K562 (cell line): ENCODE data around the gene GMPR2. TPM values are rescaled to one million over a fixed set of nuclear protein-coding genes. Genes with fewer than 3 reads are reported as not detected.

ENCODE experiments used
- ATAC-seq: fragments of 200-7000 bp; cut with Tn5 transposase; 3 replicates; pipeline ENCODE4 v1.9.1; 2020; ENCODE audit warnings: moderate library complexity
- BruUV-seq: library from RNA; stranded (reverse); fragments of 400-500 nt; replicated peaks from 2 replicates; lab custom pipeline; 2021; lab: Mats Ljungman, UMichigan
- CTCF ChIA-PET: fragments of 300-600 bp; formaldehyde crosslinking; extraction: SDS; loops from one replicate; lab custom pipeline; 2021; ENCODE audit warnings: low intra/inter-chr PET ratio; lab: Yijun Ruan, JAX
- POLR2A ChIA-PET: fragments of 300-600, 350-650 bp; sonication (Branson Sonifier 250); formaldehyde crosslinking; extraction: SDS; loops from one replicate; lab custom pipeline; 2021; ENCODE audit warnings: antibody characterized with exemption, inconsistent platforms; lab: Yijun Ruan, JAX
- DNase-seq, 4 experiments: peaks; one replicate each; pipeline versions ENCODE4 v3.0.0 to v3.0.0-alpha.2; 2011 to 2018; ENCODE audit warnings: low spot score in 3 of 4, mixed read lengths in 3 of 4; ENCODE audit errors: extremely low read depth in 1 of 4
- FAIRE-seq: peaks from 2 replicates; lab custom pipeline; 2011; peaks lifted over from hg19 to GRCh38; lab: Jason Lieb, UNC
- H2AFZ ChIP-seq: 2 replicates; pipeline ENCODE4 v1.6.0; 2011; ENCODE audit warnings: low read depth, low read length, control low read depth, inconsistent platforms
- H3K27ac ChIP-seq: fragments of 200-600 bp; 3 replicates; pipeline ENCODE4 v1.8.0; 2011; ENCODE audit warnings: low read depth, mild to moderate bottlenecking, control low read depth, inconsistent platforms, low read length, moderate library complexity, mixed read lengths; ENCODE audit errors: extremely low read depth
- H3K27me3 ChIP-seq, 2 experiments: fragments of 300-600 bp in 1 of 2; 2 replicates in 1 of 2; 3 replicates in 1 of 2; pipeline versions ENCODE4 v1.6.0 to v1.8.0; 2011; ENCODE audit warnings: inconsistent platforms in 2 of 2, low read length in 2 of 2, mild to moderate bottlenecking in 1 of 2, mixed read lengths in 1 of 2, moderate library complexity in 1 of 2; ENCODE audit not compliant: control insufficient read depth in 2 of 2, insufficient read depth in 2 of 2
- H3K36me3 ChIP-seq: fragments of 300-600 bp; 3 replicates; pipeline ENCODE4 v1.8.0; 2011; ENCODE audit warnings: mild to moderate bottlenecking, low read length, inconsistent platforms; ENCODE audit not compliant: control insufficient read depth, insufficient read depth
- H3K4me1 ChIP-seq, 2 experiments: fragments of 200-600 bp in 1 of 2; replicated peaks in 1 of 2; 2 replicates in 1 of 2; 3 replicates in 1 of 2; pipeline versions ENCODE4 v1.5.1 to v1.8.0; 2011; ENCODE audit warnings: inconsistent platforms in 2 of 2, low read length in 2 of 2, mild to moderate bottlenecking in 1 of 2, mixed read lengths in 1 of 2, moderate library complexity in 1 of 2; ENCODE audit not compliant: control insufficient read depth in 2 of 2, insufficient read depth in 2 of 2
- H3K4me2 ChIP-seq: 2 replicates; pipeline ENCODE4 v1.6.1; 2011; ENCODE audit warnings: low read length, control low read depth, inconsistent platforms, mixed read lengths; ENCODE audit not compliant: insufficient read depth
- H3K4me3 ChIP-seq: fragments of 200-600 bp; sonication (generic), shearing (Covaris generic); 2 replicates; pipeline ENCODE4 v1.5.1; 2016; ENCODE audit warnings: control low read depth, inconsistent platforms
- H3K79me2 ChIP-seq: fragments of 200-600 bp; 3 replicates; pipeline ENCODE4 v1.8.0; 2011; ENCODE audit warnings: low read length, inconsistent platforms; ENCODE audit not compliant: control insufficient read depth, insufficient read depth
- H3K9ac ChIP-seq, 2 experiments: 2 replicates each; pipeline versions ENCODE4 v1.6.0 to v1.6.1; 2011; ENCODE audit warnings: low read depth in 2 of 2, low read length in 2 of 2, control low read depth in 1 of 2, inconsistent platforms in 1 of 2, mild to moderate bottlenecking in 1 of 2, mixed read lengths in 1 of 2; ENCODE audit not compliant: insufficient read depth in 1 of 2
- H3K9me1 ChIP-seq: one replicate; pipeline ENCODE4 v1.6.0; 2011; ENCODE audit warnings: inconsistent platforms, mild to moderate bottlenecking, low read length, moderate library complexity; ENCODE audit not compliant: control insufficient read depth, insufficient read depth
- H3K9me3 ChIP-seq: replicated peaks from 2 replicates; pipeline ENCODE4 v1.5.1; 2011; ENCODE audit warnings: low read depth, low read length, inconsistent platforms; ENCODE audit not compliant: control insufficient read depth, insufficient read depth
- H4K20me1 ChIP-seq: replicated peaks from 2 replicates; pipeline ENCODE4 v1.6.1; 2011; ENCODE audit warnings: low read length, inconsistent platforms, mixed read lengths; ENCODE audit not compliant: control insufficient read depth, insufficient read depth
- NR2C2 ChIP-seq, 2 experiments: fragments of 200-800 bp in 1 of 2; sonication (Bioruptor generic) in 1 of 2; sonication (generic) in 1 of 2; formaldehyde crosslinking in 1 of 2; IDR thresholded peaks; 2 replicates each; pipeline versions ENCODE4 v1.6.1 to v1.8.0; 2016 to 2022; ENCODE audit warnings: mild to moderate bottlenecking in 1 of 2, missing compliant biosample characterization in 1 of 2, missing genetic modification characterization in 1 of 2, missing genetic modification reagents in 1 of 2
- RBFOX2 ChIP-seq: fragments of 200-400 bp; formaldehyde crosslinking; IDR thresholded peaks from 2 replicates; pipeline ENCODE4 v1.6.1; 2017; ENCODE audit warnings: low read depth, mild to moderate bottlenecking, low read length, moderate library complexity
- TAF15 ChIP-seq: fragments of 200-400 bp; formaldehyde crosslinking; IDR thresholded peaks from 2 replicates; pipeline ENCODE4 v1.6.1; 2017; ENCODE audit warnings: mild to moderate bottlenecking, low read depth, low read length, moderate library complexity
- THRAP3 ChIP-seq: fragments of 450-650 bp; IDR thresholded peaks from 2 replicates; pipeline ENCODE4 v1.6.1; 2016; ENCODE audit warnings: mild to moderate bottlenecking, inconsistent platforms, borderline replicate concordance
- U2AF2 ChIP-seq: fragments of 200-400 bp; formaldehyde crosslinking; optimal IDR thresholded peaks from 2 replicates; pipeline ENCODE3; 2017; ENCODE audit warnings: low read depth, mild to moderate bottlenecking, low read length
- ZNF24 ChIP-seq: fragments of 450-650 bp; IDR thresholded peaks from 2 replicates; pipeline ENCODE4 v1.6.1; 2016
- ZNF766 ChIP-seq: fragments of 200-800 bp; sonication (Bioruptor generic); conservative IDR thresholded peaks from 2 replicates; pipeline ENCODE4 v1.6.1; 2016; ENCODE audit warnings: missing genetic modification characterization, missing compliant biosample characterization
- WGBS: fragments of 100-300 bp; shearing (Covaris generic); methylation state at CpG from one replicate; pipeline ENCODE4 v1.1.6; 2016; ENCODE audit warnings: low coverage, mixed read lengths; ENCODE audit not compliant: insufficient coverage; ENCODE audit errors: missing lambda C conversion rate; 5-methylcytosine and 5-hydroxymethylcytosine counted together
- in situ Hi-C: fragments of 300-500 bp; cut with MboI; formaldehyde crosslinking; loops from 4 replicates; pipeline ENCODE4 v1.15.0; 2018; ENCODE audit warnings: inconsistent platforms, mixed read lengths
- intact Hi-C: fragments of 100-400 bp; cut with micrococcal nuclease; formaldehyde crosslinking; loops from 2 replicates; pipeline ENCODE4 v1.14.2; 2022
- polyA plus RNA-seq, 8 experiments: library from polyadenylated mRNA; depleted of rRNA in 4 of 8; stranded (reverse) in 5 of 8; unstranded in 3 of 8; fragments of >200 nt; fragmentation: Nextera tagmentation in 2 of 8; fragmentation: Illumina TruSeq in 1 of 8; extraction: Ambion mirVana in 2 of 8; extraction: Trizol in 1 of 8; gene quantifications; 2 replicates each; pipeline versions ENCODE4 v1.2.1 to v1.2.3, GENCODE V29; 2011 to 2014; ENCODE audit warnings: inconsistent platforms in 1 of 8, missing spikeins in 1 of 8
- total RNA-seq, 7 experiments: library from RNA; depleted of rRNA in 6 of 7; stranded (reverse); fragments of >200 nt in 6 of 7; fragmentation: Illumina TruSeq in 2 of 7; extraction: Trizol in 2 of 7; gene quantifications; 2 replicates each; pipeline versions ENCODE4 v1.2.1 to v1.2.3, GENCODE V29; 2011 to 2021; ENCODE audit warnings: low replicate concordance in 1 of 7

GMPR2 gene
- total and polyA plus RNA-seq, 9 of the 15 experiments (the other 6 are each of a cell fraction or from before 2014, with no cell fraction given): 26.4 to 67.4 (median 36.3) TPM

- Histone ChIP-seq H3K9me1 (no peaks in the 10 kb centered on the region), H4K20me1 (no peaks in the 10 kb centered on the region; the same call in 1 of the 2 replicates), H3K36me3 (peaks cover 57% of the 10 kb centered on the region), H3K4me1 (peaks cover 13 to 15% of the 10 kb centered on the region in 2 experiments; a peak in 4 of 5 replicates), H3K4me2 (no peak overlapping the region), H3K79me2 (peaks cover 10% of the 10 kb centered on the region; the same call in 2 of the 3 replicates), H3K27ac (no peak overlapping the region), H2AFZ (no peak overlapping the region), H3K4me3 (no peak overlapping the region), H3K27me3 (no peaks in the 10 kb centered on the region), H3K9ac (peak overlapping the region in 1 of 2 experiments; percentile 58; a peak in 1 of 4 replicates), H3K9me3 (no peaks in the 10 kb centered on the region)
- ChIA-PET POLR2A (interaction anchor here (1.1 kb wide), 1 partner anchor 59 kb away, joined by 4 read pairs; the partner anchor contains the start of genes DHRS1 and NOP9), CTCF (no interaction called here)
- WGBS: 82% methylated on average over 9 of the region's 9 CpGs
- no peak for FAIRE-seq
- DNase-seq: no peak
- in situ Hi-C loops (loop anchor here (5.0 to 10.0 kb wide), 2 partner anchors 57 to 194 kb away; partner anchors contain the start of genes DHRS1 and NOP9), intact Hi-C loops (no loop called here)
- TF ChIP-seq ZNF766 (CRISPR knock-in tag) (no peak), TAF15 (no peak), RBFOX2 (0 out of 2 replicates have a peak, but pooled peaks have one; percentile 25), ZNF24 (no peak), NR2C2 (CRISPR knock-in tag; IDR thresholded peaks at IDR 0.05) (no peak), NR2C2 (tag; IDR thresholded peaks at IDR 0.05) (no peak), U2AF2 (no peak), THRAP3 (no peak)
- ATAC-seq: no peak
- no TSS peak for BruUV-seq
Observed at GRCh38 chr14:24240110-24240918, 7.6 kb downstream of the GMPR2 start.
